Posterior cingulate gyrus (tissue), 11 donors: ENCODE measurements around the gene ATOH7.
A peak's percentile ranks its signal among the peaks of the same experiment; 100 is the strongest.
"Not testable (repeated sequence)": the region's sequence is repeated elsewhere in the genome, so short reads cannot be mapped to it uniquely, and the experiment has no call there.

Source experiments
- DNase-seq, 10 donors: peaks; one replicate each; pipeline versions ENCODE4 v3.0.0 to v3.0.0-alpha.2; 2020 to 2021; ENCODE audit warnings: mixed read lengths in 3 of 10
- intact Hi-C: fragments of 100-400 bp; cut with DNase I; formaldehyde crosslinking; loops from one replicate; pipeline ENCODE4 v1.15.1; 2023

The ATOH7 gene

GRCh38 chr10:68238371-68238770 lies 6.5 kb upstream of the ATOH7 start:
- DNase-seq, result no peak
- intact Hi-C loops, result no loop called here

GRCh38 chr10:68237173-68237572 lies 5.3 kb upstream of the ATOH7 start:
- intact Hi-C loops, result no loop called here
- no peak for DNase-seq

- intact Hi-C loops, result no loop called here
- no peak for DNase-seq
Observed at GRCh38 chr10:68235581-68235980, 3.7 kb upstream of the ATOH7 start.

- intact Hi-C loops, result no loop called here
- DNase-seq, result no peak
Observed at GRCh38 chr10:68235111-68235510, 3.2 kb upstream of the ATOH7 start.

GRCh38 chr10:68233046-68233445 lies 1.1 kb upstream of the ATOH7 start:
- intact Hi-C loops, result no loop called here
- DNase-seq, result no peak

- intact Hi-C loops, result loop anchor here (1.0 kb wide), 1 partner anchor 101 kb away; the partner anchor contains the start of genes HNRNPH3 and PBLD
- peak; percentile 50 to 97 (median 66) for DNase-seq
Observed at GRCh38 chr10:68231106-68231816, 652 bp downstream of the ATOH7 start.

GRCh38 chr10:68230268-68230667 lies 1.6 kb downstream of the ATOH7 start:
- no peak for DNase-seq
- intact Hi-C loops, result no loop called here

GRCh38 chr10:68224810-68225209 lies 7.1 kb downstream of the ATOH7 start:
- DNase-seq, result no peak
- intact Hi-C loops, result no loop called here

- intact Hi-C loops, result no loop called here
- DNase-seq, result no peak
Observed at GRCh38 chr10:68223535-68224165, 8.3 kb downstream of the ATOH7 start.

GRCh38 chr10:68222391-68222790 lies 9.5 kb downstream of the ATOH7 start:
- intact Hi-C loops, result no loop called here
- DNase-seq, result no peak

GRCh38 chr10:68221196-68221595 lies 10.7 kb downstream of the ATOH7 start:
- no peak for DNase-seq
- intact Hi-C loops, result no loop called here

- no peak for DNase-seq
- intact Hi-C loops, result no loop called here
Observed at GRCh38 chr10:68218786-68219185, 13.1 kb downstream of the ATOH7 start.

GRCh38 chr10:68212721-68213352 lies 19.1 kb downstream of the ATOH7 start:
- intact Hi-C loops, result loop anchor here (5.0 kb wide), 2 partner anchors 89 to 361 kb away; no protein-coding TSS in a partner anchor
- no peak for DNase-seq

GRCh38 chr10:68211669-68212068 lies 20.2 kb downstream of the ATOH7 start:
- DNase-seq, result no peak
- intact Hi-C loops, result loop anchor here (5.0 kb wide), 2 partner anchors 91 to 359 kb away; no protein-coding TSS in a partner anchor

- intact Hi-C loops, result loop anchor here (5.0 kb wide), 1 partner anchor 126 kb away; no protein-coding TSS in a partner anchor
- peak in 8 of 10 donors; percentile 26 to 92 (median 58) for DNase-seq
Observed at GRCh38 chr10:68208424-68209042, 23.4 kb downstream of the ATOH7 start.

GRCh38 chr10:68202960-68203353 lies 29.0 kb downstream of the ATOH7 start:
- intact Hi-C loops, result no loop called here
- DNase-seq, result no peak

- no peak for DNase-seq
- intact Hi-C loops, result no loop called here
Observed at GRCh38 chr10:68196701-68197100, 35.2 kb downstream of the ATOH7 start.

- intact Hi-C loops, result not testable (repeated sequence)
Observed at GRCh38 chr10:68195776-68196175, 36.1 kb downstream of the ATOH7 start.

GRCh38 chr10:68194290-68194689 lies 37.6 kb downstream of the ATOH7 start:
- no peak for DNase-seq
- intact Hi-C loops, result no loop called here

More at GRCh38 chr10:68195776-68196175, 36.1 kb downstream of the ATOH7 start:
- DNase-seq, result not testable (repeated sequence)

- no peak for DNase-seq
- intact Hi-C loops, result no loop called here
Observed at GRCh38 chr10:68192113-68192512, 39.8 kb downstream of the ATOH7 start.

- DNase-seq, result no peak
- intact Hi-C loops, result no loop called here
Observed at GRCh38 chr10:68188835-68189234, 43.1 kb downstream of the ATOH7 start.
